Osteocyte (in vitro differentiated cells): Measurements from ENCODE around the gene ASPHD1. TPM values are rescaled to one million over a fixed set of nuclear protein-coding genes. Genes with fewer than 3 reads are reported as not detected.
"Not testable (repeated sequence)": the region's sequence is repeated elsewhere in the genome, so short reads cannot be mapped to it uniquely, and the experiment has no call there.

ENCODE experiments used
- DNase-seq: peaks from one replicate; pipeline ENCODE4 v3.0.0; 2021; ENCODE audit warnings: mixed read lengths; ENCODE audit not compliant: unreplicated experiment; ENCODE audit errors: extremely low spot score
- H3K27ac Mint-ChIP-seq: one replicate; pipeline ENCODE4 v1.8.0; 2021; ENCODE audit warnings: mild to moderate bottlenecking, mixed read lengths; ENCODE audit not compliant: unreplicated experiment
- H3K27me3 Mint-ChIP-seq: one replicate; pipeline ENCODE4 v1.8.0; 2021; ENCODE audit warnings: mixed read lengths; ENCODE audit not compliant: unreplicated experiment
- H3K36me3 Mint-ChIP-seq: one replicate; pipeline ENCODE4 v1.8.0; 2021; ENCODE audit warnings: mixed read lengths; ENCODE audit not compliant: unreplicated experiment
- H3K4me1 Mint-ChIP-seq: one replicate; pipeline ENCODE4 v1.8.0; 2021; ENCODE audit warnings: mixed read lengths; ENCODE audit not compliant: unreplicated experiment
- H3K4me3 Mint-ChIP-seq: one replicate; pipeline ENCODE4 v1.8.0; 2021; ENCODE audit warnings: mild to moderate bottlenecking, moderate library complexity, mixed read lengths; ENCODE audit not compliant: unreplicated experiment
- H3K9me3 Mint-ChIP-seq: one replicate; pipeline ENCODE4 v1.8.0; 2021; ENCODE audit warnings: mixed read lengths; ENCODE audit not compliant: unreplicated experiment
- total RNA-seq: library from RNA; stranded (reverse); gene quantifications from 2 replicates; pipeline ENCODE4 v1.2.1, GENCODE V29; 2021
- TF ChIP-seq, protein P1 (sequence below): fragments of 200-600 bp; sonication (generic); IDR thresholded peaks from 2 replicates; pipeline ENCODE4 v1.5.0; 2021; ENCODE audit warnings: antibody characterized with exemption, mild to moderate bottlenecking, moderate library complexity

ASPHD1 gene
- total RNA-seq, 1 donor from 2014 or later: 1.0 TPM

DNA sequence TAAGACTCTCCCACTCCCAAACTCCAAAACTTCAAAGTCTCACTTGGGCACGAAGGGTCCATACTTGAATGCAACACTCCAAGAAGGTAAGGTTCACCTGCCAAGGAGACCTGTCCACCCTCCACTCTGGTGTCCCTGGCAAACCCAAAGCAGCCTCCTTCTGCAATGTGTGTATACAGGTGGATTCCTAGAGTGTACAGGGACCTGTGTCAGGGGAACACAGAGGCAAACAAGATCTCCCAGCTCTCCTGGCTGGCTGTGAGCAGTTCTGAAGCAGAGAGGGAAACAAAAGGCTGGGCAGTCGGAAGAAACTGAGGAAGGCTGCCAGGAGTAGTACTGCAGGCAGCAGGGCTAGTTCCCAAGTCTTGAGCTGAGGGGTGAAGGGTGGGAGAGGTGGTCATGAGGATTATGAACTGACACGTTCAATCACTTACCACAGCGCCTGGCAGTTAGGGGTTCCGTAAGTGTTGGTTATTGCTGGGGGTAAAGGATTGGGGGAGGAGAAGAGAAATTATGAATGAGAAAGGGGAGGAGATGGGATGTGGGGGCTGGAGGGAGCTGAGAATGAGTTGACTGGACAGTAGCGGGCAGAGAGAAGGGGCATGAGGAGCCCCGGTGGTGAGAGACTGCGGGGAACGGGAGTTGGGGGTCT is 24.9 kb downstream of the ASPHD1 start:
- TF ChIP-seq, protein P1, sequence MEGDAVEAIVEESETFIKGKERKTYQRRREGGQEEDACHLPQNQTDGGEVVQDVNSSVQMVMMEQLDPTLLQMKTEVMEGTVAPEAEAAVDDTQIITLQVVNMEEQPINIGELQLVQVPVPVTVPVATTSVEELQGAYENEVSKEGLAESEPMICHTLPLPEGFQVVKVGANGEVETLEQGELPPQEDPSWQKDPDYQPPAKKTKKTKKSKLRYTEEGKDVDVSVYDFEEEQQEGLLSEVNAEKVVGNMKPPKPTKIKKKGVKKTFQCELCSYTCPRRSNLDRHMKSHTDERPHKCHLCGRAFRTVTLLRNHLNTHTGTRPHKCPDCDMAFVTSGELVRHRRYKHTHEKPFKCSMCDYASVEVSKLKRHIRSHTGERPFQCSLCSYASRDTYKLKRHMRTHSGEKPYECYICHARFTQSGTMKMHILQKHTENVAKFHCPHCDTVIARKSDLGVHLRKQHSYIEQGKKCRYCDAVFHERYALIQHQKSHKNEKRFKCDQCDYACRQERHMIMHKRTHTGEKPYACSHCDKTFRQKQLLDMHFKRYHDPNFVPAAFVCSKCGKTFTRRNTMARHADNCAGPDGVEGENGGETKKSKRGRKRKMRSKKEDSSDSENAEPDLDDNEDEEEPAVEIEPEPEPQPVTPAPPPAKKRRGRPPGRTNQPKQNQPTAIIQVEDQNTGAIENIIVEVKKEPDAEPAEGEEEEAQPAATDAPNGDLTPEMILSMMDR: no peak
- Mint-ChIP-seq H3K27me3 (no peaks in the 10 kb centered on the region), H3K4me3 (peak overlapping the region; percentile 87), H3K27ac (peak overlapping the region; percentile 68), H3K9me3 (no peaks in the 10 kb centered on the region), H3K36me3 (peaks cover 13% of the 10 kb centered on the region), H3K4me1 (peaks cover 35% of the 10 kb centered on the region)
- DNase-seq: no peak

DNA sequence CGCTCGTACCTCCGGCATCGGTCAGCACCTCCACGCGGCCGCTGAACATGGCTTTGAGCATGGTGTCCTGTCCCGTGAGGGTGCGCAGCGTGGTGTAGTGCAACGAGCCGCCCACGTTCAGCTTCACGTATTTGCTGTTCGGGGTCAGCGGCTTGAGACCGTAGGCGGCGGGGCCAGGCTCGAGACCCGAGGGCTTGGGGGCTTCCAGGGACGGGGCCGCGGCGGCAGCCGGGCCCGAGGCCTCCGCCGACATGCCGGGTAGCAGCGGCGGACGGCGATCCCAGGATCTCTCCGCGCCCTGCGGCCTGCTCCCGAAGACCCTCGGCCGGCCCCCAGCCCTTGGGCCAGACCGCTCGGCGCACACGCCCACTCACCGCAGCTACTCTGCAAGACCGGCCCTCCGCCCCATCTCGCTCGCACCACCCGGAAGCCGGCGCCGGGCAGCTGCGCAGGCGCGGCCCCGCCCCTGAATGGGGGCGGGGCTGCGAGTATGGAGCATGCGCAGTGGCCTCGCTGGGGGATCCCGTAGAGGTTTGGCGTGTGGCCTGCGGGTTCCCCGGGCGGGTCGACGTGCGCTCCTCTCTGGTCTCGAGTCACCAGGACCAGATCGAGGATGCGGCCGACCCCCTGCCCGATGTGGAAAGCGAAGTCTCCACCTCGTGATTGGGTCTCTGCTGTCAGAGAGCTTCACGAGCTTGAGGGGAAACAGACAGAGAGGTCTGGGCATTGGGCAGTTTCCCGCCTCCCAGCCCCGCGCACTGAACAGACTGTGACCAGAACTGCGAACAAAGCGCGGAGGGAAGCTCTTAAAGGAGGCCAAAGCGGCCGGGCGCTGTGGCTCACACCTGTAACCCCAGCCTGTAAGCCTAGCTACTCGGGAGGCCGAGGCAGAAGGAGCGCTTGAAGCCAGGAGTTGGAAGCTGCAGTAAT is 25.8 kb downstream of the ASPHD1 start, which contains the start of gene KCTD13:
KCTD13 (minus strand) TSS at position 446 of the 930 bp plus-strand sequence; CDS start at position 253, 193 bp downstream.
- H3K36me3 Mint-ChIP-seq: peaks cover 7% of the 10 kb centered on the region
- TF ChIP-seq, protein P1: no peak
- peak within 1 kb of the TSS; percentile 91 for H3K4me3 Mint-ChIP-seq
- H3K27ac Mint-ChIP-seq: peak within 1 kb of the TSS; percentile 97
- peaks cover 33% of the 10 kb centered on the region for H3K4me1 Mint-ChIP-seq
- peak; percentile 97 for DNase-seq
- H3K9me3 Mint-ChIP-seq: no peaks in the 10 kb centered on the region
- no peaks in the 10 kb centered on the region for H3K27me3 Mint-ChIP-seq

DNA sequence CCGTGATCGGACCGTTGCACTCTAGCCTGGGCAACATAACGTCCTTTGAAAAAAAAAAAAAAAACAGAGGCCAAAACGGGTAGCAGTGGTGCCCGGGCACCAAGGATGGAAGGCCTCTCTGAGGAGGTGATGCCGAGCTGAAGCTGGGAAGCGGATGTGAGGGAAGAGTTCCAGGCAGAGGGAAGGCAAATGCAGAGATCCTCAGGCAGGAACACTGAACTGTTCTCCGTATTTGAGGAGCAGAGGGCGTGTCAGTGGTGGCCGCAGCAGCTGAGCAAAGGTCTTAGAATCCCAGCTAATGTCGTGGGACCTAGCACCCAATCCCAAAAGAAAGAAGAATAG is 26.4 kb downstream of the ASPHD1 start:
- peaks cover 33% of the 10 kb centered on the region for H3K4me1 Mint-ChIP-seq

DNA sequence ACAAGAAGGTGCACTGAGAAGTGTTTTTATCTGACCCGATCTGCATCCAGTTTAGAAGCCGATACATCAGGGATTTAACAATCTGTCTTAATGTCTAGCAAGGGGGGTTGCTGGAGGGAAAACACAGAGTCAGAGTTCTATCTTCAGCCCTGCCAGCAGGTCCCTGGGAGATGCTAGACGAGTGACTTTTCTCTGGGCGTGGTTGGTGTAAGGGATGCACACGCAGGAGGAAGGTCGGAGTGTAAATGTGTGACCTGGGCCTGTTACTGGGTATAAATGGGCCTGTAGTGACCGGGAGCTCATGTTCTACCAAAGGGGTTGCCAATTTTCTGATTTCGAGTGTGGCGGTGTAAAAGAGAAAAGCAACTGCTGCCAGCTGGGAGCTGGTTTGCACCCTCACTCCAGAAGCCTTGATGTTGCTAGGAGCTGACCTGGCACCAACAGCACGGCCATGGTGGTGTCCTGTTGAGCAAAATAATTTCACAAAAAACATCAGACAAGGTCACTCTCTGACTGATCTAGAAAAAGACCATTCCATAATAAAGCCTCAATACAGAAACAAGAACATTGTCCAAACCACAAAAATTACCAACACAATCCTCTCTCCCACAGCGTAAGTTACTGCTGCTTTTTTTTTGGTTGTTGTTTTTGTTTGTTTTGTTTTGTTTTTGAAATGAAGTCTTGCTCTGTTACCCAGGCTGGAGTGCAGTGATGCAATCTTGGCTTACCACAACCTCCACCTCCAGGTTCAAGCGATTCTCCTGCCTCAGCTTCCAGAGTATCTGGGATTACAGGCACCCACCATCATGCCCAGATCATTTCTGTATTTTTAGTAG is 27.0 kb downstream of the ASPHD1 start:
- Mint-ChIP-seq H3K4me1 (peaks cover 33% of the 10 kb centered on the region), H3K27me3 (no peaks in the 10 kb centered on the region), H3K27ac (peak overlapping the region; percentile 97), H3K4me3 (peak overlapping the region; percentile 91), H3K9me3 (no peaks in the 10 kb centered on the region), H3K36me3 (peaks cover 6% of the 10 kb centered on the region)
- DNase-seq: no peak
- TF ChIP-seq, protein P1: no peak

More for the DNA sequence above, 26.4 kb downstream of the ASPHD1 start:
- no peak for DNase-seq
- TF ChIP-seq, protein P1: no peak
- Mint-ChIP-seq H3K27me3 (no peaks in the 10 kb centered on the region), H3K36me3 (peaks cover 6% of the 10 kb centered on the region), H3K4me3 (peak overlapping the region; percentile 91), H3K27ac (peak overlapping the region; percentile 97), H3K9me3 (no peaks in the 10 kb centered on the region)

DNA sequence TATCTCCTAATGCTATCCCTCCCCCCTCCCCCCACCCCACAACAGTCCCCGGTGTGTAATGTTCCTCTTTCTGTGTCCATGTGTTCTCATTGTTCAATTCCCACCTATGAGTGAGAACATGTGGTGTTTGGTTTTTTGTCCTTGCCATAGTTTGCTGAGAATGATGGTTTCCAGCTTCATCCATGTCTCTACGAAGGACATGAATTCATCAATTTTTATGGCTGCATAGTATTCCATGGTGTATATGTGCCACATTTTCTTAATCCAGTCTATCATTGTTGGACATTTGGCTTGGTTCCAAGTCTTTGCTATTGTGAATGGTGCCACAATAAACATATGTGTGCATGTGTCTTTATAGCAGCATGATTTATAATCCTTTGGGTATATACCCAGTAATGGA is 31.5 kb downstream of the ASPHD1 start:
- H3K36me3 Mint-ChIP-seq, H3K27me3 Mint-ChIP-seq, DNase-seq, H3K4me3 Mint-ChIP-seq, H3K27ac Mint-ChIP-seq, H3K9me3 Mint-ChIP-seq: not testable (repeated sequence)
- H3K4me1 Mint-ChIP-seq: peaks cover 12% of the 10 kb centered on the region
